ENCODE measurements around the gene LMAN1L.
A peak's percentile ranks its signal among the peaks of the same experiment; 100 is the strongest.

LMAN1L gene

GRCh38 chr15:74838746-74839525 is 26.3 kb downstream of the LMAN1L start:
- DNase-seq = no peak

- DNase-seq = no peak
These were observed 27.1 kb downstream of the LMAN1L start for GRCh38 chr15:74839526-74840395.

GRCh38 chr15:74840851-74841775 is 28.5 kb downstream of the LMAN1L start:
- DNase-seq = no peak

GRCh38 chr15:74841891-74842373 is 29.3 kb downstream of the LMAN1L start:
- DNase-seq = no peak

- DNase-seq = peak; percentile 94
These were observed 30.2 kb downstream of the LMAN1L start, which contains the start of gene ULK3 for GRCh38 chr15:74842581-74843444. Gene ULK3 (minus strand): TSS chr15:74843156. CDS start chr15:74843105, 51 bp downstream.

GRCh38 chr15:74843445-74843828 is 30.8 kb downstream of the LMAN1L start:
- no peak for DNase-seq

- no peak for DNase-seq
These were observed 31.3 kb downstream of the LMAN1L start for GRCh38 chr15:74843891-74844299.

GRCh38 chr15:74844319-74845207 is 31.9 kb downstream of the LMAN1L start:
- DNase-seq = peak; percentile 37

- peak; percentile 69 for DNase-seq
These were observed 32.6 kb downstream of the LMAN1L start for GRCh38 chr15:74845208-74845568.

GRCh38 chr15:74845581-74845980 is 32.9 kb downstream of the LMAN1L start:
- peak; percentile 32 for DNase-seq

GRCh38 chr15:74847432-74847831 is 34.8 kb downstream of the LMAN1L start:
- DNase-seq = no peak

GRCh38 chr15:74850393-74850792 is 37.8 kb downstream of the LMAN1L start:
- no peak for DNase-seq

- DNase-seq = no peak
These were observed 39.3 kb downstream of the LMAN1L start for GRCh38 chr15:74851960-74852359.

- DNase-seq = no peak
These were observed 41.9 kb downstream of the LMAN1L start for GRCh38 chr15:74854453-74855022.

GRCh38 chr15:74855857-74856256 is 43.2 kb downstream of the LMAN1L start:
- no peak for DNase-seq

- DNase-seq = no peak
These were observed 43.9 kb downstream of the LMAN1L start for GRCh38 chr15:74856537-74856936.

- DNase-seq = no peak
These were observed 44.5 kb downstream of the LMAN1L start for GRCh38 chr15:74857082-74857655.

GRCh38 chr15:74857671-74858368 is 45.2 kb downstream of the LMAN1L start:
- DNase-seq = no peak

GRCh38 chr15:74858369-74858740 is 45.7 kb downstream of the LMAN1L start:
- DNase-seq = no peak
